Testis (tissue), 2 donors: ENCODE measurements around the gene GRK1.

Experiments used
- POLR2A ChIP-seq: fragments of 450-650 bp; IDR thresholded peaks from one replicate; pipeline ENCODE4 v1.6.1; 2017; ENCODE audit warnings: antibody characterized with exemption, mild to moderate bottlenecking, moderate library complexity
- TF ChIP-seq, protein P1 (sequence below), 3 experiments: fragments of 450-650 bp in 2 of 3; fragments of 200-600 bp in 1 of 3; sonication (generic) in 1 of 3; IDR thresholded peaks; one replicate each; pipeline ENCODE4 v1.5.1; 2016 to 2019; ENCODE audit warnings: antibody characterized with exemption in 3 of 3, mild to moderate bottlenecking in 2 of 3, moderate library complexity in 1 of 3

- TF ChIP-seq, protein P1, sequence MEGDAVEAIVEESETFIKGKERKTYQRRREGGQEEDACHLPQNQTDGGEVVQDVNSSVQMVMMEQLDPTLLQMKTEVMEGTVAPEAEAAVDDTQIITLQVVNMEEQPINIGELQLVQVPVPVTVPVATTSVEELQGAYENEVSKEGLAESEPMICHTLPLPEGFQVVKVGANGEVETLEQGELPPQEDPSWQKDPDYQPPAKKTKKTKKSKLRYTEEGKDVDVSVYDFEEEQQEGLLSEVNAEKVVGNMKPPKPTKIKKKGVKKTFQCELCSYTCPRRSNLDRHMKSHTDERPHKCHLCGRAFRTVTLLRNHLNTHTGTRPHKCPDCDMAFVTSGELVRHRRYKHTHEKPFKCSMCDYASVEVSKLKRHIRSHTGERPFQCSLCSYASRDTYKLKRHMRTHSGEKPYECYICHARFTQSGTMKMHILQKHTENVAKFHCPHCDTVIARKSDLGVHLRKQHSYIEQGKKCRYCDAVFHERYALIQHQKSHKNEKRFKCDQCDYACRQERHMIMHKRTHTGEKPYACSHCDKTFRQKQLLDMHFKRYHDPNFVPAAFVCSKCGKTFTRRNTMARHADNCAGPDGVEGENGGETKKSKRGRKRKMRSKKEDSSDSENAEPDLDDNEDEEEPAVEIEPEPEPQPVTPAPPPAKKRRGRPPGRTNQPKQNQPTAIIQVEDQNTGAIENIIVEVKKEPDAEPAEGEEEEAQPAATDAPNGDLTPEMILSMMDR (IDR thresholded peaks at IDR 0.05), result no peak
- TF ChIP-seq POLR2A, result no peak
Measured at GRCh38 chr13:113625965-113626721, 40.9 kb upstream of the GRK1 start.
